HG02970 (cell line): ENCODE measurements around the gene NEIL1.

Experiments used
- ATAC-seq: cut with Tn5 transposase; IDR thresholded peaks from one replicate; pipeline ENCODE4 v1.9.1; 2021; ENCODE audit warnings: mild to moderate bottlenecking, moderate library complexity, moderate number of reproducible peaks; ENCODE audit not compliant: unreplicated experiment, low FRiP score

NEIL1 gene

DNA sequence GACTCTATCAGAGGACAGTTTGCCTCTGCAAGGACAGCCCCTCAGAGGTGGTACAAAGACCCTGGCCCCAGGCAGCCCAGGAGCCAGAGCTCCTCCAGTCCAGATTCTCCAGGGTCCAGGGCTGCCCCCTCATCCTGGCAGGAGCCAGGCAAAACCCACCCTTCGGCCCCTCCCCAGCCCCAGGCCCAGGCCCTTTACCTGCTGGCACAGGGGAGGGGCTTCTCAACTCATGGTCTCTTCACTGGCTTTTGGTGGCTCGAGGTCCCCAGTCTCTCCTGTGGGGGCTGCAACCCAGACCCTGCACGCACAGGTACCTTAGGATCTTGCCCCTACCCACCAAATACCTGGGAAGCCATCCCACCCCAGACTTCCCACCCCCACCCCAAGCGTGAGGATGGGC is 8.5 kb downstream of the NEIL1 start:
- no peak for ATAC-seq

DNA sequence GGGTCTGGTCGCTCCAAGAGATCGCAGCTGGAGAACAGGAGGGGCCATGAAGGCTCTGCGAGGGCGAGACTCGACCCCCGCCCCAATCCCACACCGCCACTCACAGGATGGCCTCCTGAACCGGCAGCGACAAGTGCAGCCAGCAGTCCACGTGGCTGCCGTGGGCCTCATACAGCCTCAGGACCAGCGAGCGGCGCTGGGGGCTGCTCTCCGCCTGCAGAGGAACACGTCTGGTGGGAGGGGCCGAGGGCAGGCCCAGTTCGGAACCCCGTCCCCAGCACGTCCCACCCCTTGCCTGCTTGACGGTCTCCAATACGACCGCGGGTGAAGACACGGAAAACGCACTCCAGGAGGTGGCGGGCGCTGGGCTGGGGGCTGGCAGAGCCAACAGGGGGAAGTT is 9.2 kb downstream of the NEIL1 start:
- no peak for ATAC-seq

GRCh38 chr15:75356517-75356916 is 9.7 kb downstream of the NEIL1 start:
- ATAC-seq, result no peak

- ATAC-seq, result no peak
Measured at GRCh38 chr15:75357976-75358673, 11.3 kb downstream of the NEIL1 start.

DNA sequence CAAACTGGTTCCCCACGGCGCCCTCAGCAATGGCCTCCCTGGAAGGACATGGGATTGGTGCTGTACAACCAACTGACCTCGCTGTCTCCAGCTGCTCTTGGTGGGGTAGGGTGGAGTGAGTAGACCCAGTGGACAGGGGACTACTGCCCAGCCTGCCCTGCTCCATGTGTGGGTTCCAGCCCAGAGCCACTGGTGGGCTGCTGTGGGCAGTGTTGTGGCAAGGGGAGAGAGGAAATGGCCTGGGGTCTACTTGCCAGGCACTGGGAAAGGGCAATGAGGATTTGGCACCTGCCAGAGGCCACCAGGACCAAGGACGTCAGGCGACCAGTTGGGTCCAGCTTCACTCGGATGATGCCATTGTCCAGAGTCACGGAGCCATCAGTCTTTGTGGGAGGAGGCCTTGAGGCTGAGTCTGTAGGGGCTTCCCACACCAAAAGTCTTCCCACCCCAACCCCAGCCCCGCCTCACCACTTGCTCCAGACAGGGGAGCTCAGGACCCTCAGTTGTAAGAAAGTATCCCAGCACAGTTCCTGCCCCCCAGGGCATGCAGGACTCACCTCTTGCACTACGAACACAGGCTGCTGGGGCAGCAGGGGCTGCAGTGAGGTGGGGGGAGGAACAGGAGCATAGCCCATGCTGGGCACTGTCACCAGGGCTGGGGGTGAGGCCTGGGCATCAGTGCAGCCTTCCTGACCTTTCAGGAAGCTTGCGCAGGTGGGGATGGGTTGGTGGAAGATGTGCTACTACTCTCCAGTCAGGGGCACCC is 12.1 kb downstream of the NEIL1 start:
- ATAC-seq, result no peak

DNA sequence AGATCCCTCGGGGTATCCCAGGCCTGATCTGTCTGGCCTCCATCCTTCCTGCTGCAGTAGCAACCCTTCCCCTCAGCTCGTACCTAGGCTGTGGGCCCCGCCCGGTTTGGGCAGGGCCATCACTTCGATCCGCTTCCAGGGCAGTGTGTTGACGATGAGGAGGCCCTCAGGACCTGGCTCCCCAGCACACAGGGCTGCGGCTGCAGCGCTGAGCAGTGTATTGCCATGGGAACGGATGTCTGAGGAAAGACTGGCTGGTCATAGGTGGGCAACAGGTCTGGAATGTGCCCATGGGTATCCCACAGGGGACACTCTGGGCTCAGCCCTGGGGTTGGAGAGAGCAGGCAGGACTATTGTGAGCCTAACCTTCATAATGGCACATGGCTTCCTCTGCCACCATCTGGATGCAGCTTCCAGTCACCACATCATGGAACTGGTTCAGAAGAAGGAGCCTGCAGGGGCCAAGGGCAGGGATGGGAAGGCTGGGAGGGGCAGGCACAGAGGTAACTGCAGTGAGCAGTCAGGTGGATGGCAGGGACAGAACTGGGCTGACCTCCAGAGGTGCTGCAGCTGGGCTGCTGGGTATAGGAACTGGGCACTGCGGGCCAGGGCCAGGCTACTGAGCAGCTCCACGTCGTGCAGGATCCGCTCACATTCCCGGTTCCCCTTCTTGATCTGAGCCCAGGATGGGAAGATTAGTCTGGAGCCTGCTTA is 12.9 kb downstream of the NEIL1 start:
- no peak for ATAC-seq

DNA sequence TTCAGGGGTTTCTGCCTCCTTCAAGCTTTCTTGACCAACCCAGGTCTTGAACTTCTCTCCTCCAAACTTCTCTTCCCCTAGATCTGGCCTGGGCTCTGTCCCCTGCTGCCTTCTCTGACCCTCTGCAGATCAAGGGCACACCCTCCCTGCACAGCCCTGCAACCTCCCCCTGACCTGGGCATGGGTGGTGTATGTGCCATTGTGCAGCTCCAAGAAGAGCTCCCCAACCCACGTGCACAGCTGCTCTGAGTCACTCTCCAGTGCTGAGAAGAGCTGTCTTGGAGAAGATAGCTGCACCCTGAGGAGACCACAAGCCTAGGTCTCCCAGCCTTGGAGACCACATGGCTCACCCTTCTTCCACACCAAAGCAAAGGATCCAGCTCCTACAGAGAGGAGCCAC is 13.6 kb downstream of the NEIL1 start:
- no peak for ATAC-seq

DNA sequence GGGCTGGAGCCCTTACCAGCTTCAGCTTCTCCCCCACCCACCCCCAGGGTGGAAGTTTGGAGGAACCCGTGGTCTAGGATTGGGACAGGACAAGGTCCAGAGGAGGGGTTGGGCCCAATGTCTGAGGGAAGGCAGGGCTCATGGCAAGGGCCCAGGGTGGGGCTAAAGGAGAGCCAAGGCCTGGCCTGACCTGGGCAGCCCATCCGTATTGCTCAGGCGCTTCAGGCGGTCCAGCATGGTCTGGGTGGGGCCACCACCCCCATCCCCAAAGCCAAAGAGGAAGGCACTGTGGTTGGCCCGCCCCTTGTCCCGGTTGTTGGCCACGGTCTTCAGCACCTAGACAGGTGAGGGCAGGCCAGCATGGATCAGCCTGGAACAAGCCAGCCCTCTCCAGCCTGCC is 14.0 kb downstream of the NEIL1 start:
- ATAC-seq, result no peak

DNA sequence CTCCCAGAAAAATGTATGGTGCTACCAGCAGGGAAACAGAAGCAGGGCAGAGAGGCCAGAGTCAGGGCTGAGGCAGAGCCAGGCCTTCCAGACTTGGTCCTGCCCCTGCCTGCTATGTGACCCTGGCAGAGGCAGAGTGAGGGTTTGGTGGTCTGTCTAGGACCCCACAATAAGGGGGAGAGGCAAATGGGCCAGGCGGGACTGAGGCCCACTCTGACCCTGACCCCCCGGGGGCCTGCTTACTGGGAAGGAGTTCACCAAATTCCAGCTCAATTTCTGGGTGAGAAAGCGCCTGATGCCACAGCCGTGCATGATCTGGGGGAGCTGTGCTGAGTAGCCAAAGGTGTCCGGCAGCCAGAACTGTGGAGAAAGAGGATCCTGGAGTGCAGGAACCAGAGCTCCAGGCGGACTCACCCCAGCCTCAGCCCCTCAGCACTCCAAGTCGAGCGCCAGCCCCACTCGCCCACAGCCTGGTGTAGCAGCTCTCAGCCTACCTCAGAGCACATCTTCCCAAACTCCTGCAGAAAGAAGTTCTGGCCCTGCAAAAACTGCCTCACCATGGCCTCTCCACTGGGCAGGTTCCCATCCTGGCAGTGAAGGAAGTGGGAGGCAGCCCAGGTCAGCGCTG is 14.6 kb downstream of the NEIL1 start:
- ATAC-seq, result no peak

DNA sequence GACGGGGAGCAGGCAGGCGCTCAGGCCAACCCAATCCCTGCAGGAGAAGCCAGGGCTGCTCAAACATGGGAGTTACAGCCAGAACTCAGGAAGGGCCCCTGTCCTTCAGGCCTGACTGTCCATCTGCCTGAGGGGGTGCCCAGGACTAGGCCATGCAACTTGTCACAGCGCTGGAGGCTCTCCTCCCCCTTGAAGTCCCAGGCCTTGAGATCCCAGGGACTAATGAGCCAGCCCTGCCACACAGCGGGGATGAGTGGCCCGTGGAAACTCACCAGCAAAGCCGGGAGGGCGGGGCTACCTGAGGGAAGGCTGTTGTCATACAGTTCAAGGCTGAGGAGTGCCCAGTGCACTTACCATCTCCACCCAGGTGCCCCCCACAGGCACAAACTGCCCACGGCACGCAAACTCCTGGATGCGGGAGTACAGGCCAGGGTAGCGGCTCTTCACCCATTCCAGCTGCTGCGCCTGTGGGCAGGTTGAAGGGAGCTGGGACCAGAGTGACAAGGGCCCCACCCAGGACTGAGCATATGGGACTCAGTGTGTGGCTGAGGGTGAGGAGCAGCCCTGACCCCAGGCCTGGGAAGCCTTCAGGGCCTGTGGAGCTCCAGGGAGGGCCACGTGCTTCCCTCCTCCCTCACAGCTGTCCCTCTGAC is 15.3 kb downstream of the NEIL1 start:
- no peak for ATAC-seq

GRCh38 chr15:75362642-75363249 is 15.9 kb downstream of the NEIL1 start:
- no peak for ATAC-seq

- no peak for ATAC-seq
Measured at GRCh38 chr15:75363786-75364185, 16.9 kb downstream of the NEIL1 start.

DNA sequence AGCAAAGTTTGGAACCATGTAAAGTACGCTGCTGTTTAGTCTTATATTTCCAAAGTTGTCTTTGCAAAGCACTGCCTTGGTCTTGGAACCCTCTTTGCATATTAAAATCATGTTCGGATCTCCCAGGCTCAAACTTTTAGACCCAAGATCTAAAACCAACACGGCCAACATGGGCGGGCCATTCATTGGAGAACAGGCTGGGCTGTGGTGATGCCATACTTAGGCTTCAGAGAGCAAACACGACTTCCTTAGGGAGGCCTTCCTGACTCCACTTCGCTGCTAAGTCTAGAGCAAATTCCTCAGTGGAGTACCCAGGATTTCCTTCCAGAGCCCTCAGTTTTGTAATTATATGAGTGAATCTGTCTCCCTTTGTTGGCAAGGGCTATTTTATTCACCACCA is 18.0 kb downstream of the NEIL1 start:
- no peak for ATAC-seq

- no peak for ATAC-seq
Measured at GRCh38 chr15:75366163-75366562, 19.3 kb downstream of the NEIL1 start.

- no peak for ATAC-seq
Measured at GRCh38 chr15:75367006-75367405, 20.2 kb downstream of the NEIL1 start.

DNA sequence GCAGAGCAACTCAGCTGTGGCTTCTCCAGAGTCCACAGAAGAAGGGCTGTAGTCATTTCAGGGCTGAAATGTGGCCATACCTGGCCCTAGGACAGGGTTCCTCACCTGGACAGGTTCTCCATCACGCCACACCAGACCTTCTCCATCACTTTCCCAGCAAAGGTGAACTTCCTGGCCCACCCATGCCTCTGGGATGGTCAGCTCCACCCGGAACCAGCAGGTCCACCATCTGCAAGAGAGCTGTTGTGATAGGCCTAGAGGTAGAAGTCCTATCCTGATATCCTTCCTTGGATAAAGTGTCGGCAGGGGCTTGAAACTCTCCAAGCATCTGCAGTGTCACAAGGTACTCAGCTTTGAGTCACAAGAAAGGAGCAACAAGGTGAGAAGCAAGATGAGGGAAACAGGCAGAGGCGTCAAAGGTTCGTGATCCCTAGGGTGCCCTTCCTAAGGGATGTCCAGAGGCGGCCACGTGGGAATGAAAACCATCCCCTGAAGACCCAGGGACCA is 20.6 kb downstream of the NEIL1 start:
- no peak for ATAC-seq

- peak; percentile 76 for ATAC-seq
Measured at GRCh38 chr15:75367913-75368688, 21.3 kb downstream of the NEIL1 start, which contains the start of gene MAN2C1. TSS of gene MAN2C1 (minus strand) at chr15:75368607. CDS start at chr15:75368583, 24 bp downstream.

DNA sequence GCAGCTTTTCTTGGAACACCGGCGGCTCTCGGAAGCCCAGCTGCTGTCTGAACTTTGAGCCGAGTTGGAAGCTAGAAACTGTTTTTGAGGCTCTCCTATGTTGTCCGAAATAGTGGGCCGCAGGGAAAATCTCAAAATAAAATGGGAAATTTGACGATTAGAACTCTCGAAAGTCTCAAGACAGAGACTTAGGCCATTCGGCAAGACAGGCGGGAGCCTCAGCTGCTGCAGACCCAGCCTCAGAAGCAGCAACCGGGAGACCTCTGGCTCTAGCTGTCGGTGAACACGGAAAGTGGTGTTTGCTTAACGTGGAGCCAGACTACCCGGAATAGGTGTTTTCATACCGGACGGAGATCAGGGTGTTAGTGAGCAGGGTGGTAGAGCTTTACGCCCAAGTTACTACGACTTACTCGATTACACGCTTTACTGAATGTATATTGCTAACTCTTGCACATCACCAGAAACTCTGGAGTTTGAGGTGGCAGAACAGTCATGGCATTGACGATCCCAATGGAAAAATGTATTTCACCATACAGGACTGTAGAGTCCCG is 21.9 kb downstream of the NEIL1 start:
- ATAC-seq, result peak; percentile 6
